Measurements from ENCODE around the gene CEP41. TPM values are rescaled to one million over a fixed set of nuclear protein-coding genes. Genes with fewer than 3 reads are reported as not detected.

Gene CEP41
- total RNA-seq, 6 experiments from 2014 or later = 2.6 to 11.7 (median 4.6) TPM

DNA sequence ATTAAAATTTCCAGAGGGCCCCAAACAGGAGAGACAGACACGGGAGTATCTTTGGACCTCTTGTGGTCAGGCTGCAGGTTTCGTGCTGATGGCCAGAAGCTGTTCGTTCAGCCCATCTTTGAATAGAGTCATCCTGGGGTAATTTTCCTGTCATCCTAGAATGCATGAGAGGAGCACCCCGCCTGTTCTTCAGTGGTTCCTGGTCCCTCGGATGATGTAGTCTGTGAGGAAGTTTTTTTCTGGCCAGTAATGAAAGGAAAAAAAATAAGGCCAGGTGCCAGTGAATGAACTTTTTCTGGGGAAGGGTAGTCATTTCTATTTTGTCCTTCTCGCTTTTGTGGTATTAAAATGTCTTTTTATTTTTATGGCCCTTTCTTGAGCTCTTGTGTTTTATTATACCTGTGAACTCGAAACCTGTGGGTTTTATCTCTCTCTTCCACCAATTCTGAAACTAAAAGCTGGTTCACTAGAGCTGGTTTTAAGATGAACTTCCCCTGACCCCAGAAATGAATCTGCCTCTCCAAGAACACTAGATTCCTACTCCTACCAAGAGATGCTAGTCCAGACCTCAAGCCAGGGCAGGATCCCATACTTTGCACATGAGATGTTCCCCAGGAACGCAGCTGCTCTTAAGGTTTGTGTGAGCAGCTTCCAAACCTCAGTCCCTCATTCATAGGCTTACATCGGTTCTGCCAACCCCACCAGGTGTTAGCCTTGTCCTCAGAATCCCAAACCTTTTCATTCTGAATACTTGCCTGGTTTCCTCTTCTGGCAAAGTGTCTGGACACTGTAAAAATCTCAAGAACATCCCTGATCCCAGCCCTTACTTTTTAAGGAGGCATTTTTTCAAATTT is 35.7 kb upstream of the CEP41 start:
- no peak for ATAC-seq
- TF ChIP-seq, protein P1, sequence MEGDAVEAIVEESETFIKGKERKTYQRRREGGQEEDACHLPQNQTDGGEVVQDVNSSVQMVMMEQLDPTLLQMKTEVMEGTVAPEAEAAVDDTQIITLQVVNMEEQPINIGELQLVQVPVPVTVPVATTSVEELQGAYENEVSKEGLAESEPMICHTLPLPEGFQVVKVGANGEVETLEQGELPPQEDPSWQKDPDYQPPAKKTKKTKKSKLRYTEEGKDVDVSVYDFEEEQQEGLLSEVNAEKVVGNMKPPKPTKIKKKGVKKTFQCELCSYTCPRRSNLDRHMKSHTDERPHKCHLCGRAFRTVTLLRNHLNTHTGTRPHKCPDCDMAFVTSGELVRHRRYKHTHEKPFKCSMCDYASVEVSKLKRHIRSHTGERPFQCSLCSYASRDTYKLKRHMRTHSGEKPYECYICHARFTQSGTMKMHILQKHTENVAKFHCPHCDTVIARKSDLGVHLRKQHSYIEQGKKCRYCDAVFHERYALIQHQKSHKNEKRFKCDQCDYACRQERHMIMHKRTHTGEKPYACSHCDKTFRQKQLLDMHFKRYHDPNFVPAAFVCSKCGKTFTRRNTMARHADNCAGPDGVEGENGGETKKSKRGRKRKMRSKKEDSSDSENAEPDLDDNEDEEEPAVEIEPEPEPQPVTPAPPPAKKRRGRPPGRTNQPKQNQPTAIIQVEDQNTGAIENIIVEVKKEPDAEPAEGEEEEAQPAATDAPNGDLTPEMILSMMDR (IDR thresholded peaks at IDR 0.05) = no peak
- TF ChIP-seq POLR2A (IDR thresholded peaks at IDR 0.05) = no peak
- H3K4me3 ChIP-seq = no peak overlapping the region
- no peaks in the 10 kb centered on the region for H3K4me1 ChIP-seq
- 59% methylated on average over 9 of the region's 9 CpGs for WGBS (ENCODE audit: insufficient coverage, low coverage, low lambda C conversion rate, missing lambda C conversion rate)
- intact Hi-C loops (cut with DNase I) = no loop called here
- no peak overlapping the region for H3K27ac ChIP-seq
- DNase-seq = no peak
- H3K27me3 ChIP-seq = no peaks in the 10 kb centered on the region
- H3K9me3 ChIP-seq = no peaks in the 10 kb centered on the region
- H3K36me3 ChIP-seq = no peaks in the 10 kb centered on the region

DNA sequence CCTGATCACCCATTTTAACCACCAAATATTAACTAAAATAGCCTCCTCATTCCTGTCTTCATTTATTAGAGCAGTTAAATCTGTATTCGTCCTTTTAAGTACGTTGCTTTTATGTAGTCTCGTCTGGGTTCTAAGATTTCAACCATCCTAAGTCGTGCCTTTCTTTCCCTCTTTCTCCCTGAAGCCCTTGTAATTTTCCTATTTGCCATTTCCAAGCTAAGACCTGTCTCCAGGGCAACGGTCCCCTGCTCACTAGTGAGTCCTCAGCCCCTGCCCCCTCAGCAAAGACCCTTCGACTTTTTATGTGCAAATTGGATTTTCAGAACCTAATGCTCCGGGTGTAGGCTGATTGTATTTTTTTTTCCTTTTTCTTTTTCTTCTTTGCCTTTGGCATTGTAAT is 35.0 kb upstream of the CEP41 start:
- intact Hi-C loops (cut with DNase I) = no loop called here
- Histone ChIP-seq H3K27ac (no peak overlapping the region), H3K36me3 (no peaks in the 10 kb centered on the region), H3K4me1 (no peaks in the 10 kb centered on the region), H3K9me3 (no peaks in the 10 kb centered on the region), H3K4me3 (no peak overlapping the region), H3K27me3 (no peaks in the 10 kb centered on the region)
- no peak for TF ChIP-seq POLR2A (IDR thresholded peaks at IDR 0.05)
- TF ChIP-seq, protein P1 (IDR thresholded peaks at IDR 0.05) = no peak
- WGBS (ENCODE audit: insufficient coverage, low coverage, low lambda C conversion rate, missing lambda C conversion rate) = 58% methylated on average over 7 of the region's 7 CpGs
- DNase-seq (no peak), ATAC-seq (no peak)

DNA sequence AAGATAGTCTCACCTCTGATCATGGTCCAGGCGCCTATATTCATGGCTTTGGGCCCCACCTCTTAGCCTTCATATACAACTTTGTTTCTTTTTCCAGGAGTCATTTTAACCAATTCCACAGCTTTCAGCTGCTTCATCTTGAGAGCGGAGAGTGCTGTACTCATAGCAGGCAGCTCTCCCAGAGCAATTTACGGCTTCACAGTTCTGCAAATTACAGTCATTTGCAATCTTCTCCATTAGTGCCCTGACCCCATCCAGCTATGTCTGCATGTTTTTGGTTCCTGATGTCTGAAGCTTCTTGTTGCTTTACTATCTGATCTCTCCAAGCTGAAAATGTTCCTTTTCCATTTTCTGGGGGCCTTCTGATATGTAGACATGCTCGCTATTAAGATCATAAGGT is 33.1 kb upstream of the CEP41 start:
- H3K9me3 ChIP-seq = no peaks in the 10 kb centered on the region
- WGBS (ENCODE audit: insufficient coverage, low coverage, low lambda C conversion rate, missing lambda C conversion rate) = 47% methylated on average over 4 of the region's 4 CpGs
- intact Hi-C loops (cut with DNase I) = no loop called here
- ATAC-seq (peak in 3 of 4 donors; percentile 26 to 44 (median 28)), DNase-seq (no peak)
- H3K4me3 ChIP-seq = no peak overlapping the region
- no peaks in the 10 kb centered on the region for H3K4me1 ChIP-seq
- H3K27me3 ChIP-seq = no peaks in the 10 kb centered on the region
- no peaks in the 10 kb centered on the region for H3K36me3 ChIP-seq
- no peak for TF ChIP-seq POLR2A (IDR thresholded peaks at IDR 0.05)
- TF ChIP-seq, protein P1 (IDR thresholded peaks at IDR 0.05) = no peak
- no peak overlapping the region for H3K27ac ChIP-seq

DNA sequence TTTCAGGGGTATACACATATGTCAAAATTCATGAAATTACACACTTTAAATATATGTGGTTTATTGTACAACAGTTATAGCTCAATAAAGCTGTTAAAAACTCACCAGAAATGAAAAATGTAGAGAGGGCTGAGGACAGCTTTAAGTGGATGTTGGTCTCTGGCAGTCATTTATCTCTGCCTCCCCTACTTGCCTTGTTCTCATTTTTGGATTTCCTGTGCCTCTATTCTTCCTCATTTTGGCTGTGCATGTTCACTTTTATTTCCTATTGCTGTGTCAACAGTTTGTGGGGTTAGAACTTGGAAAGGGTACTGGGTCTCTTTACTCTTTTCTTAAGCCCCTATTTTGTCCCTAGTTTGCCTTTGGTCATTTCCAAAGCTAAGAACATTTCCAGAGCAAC is 32.5 kb upstream of the CEP41 start:
- intact Hi-C loops (cut with DNase I) = no loop called here
- Histone ChIP-seq H3K4me3 (no peak overlapping the region), H3K27me3 (no peaks in the 10 kb centered on the region), H3K4me1 (no peaks in the 10 kb centered on the region), H3K27ac (no peak overlapping the region), H3K36me3 (no peaks in the 10 kb centered on the region), H3K9me3 (no peaks in the 10 kb centered on the region)
- TF ChIP-seq POLR2A (IDR thresholded peaks at IDR 0.05) = no peak
- TF ChIP-seq, protein P1 (IDR thresholded peaks at IDR 0.05) = no peak
- ATAC-seq (peak; percentile 32 to 54 (median 42)), DNase-seq (no peak)
